Measurements from ENCODE around the gene SSBP3. TPM values are rescaled to one million over a fixed set of nuclear protein-coding genes. Genes with fewer than 3 reads are reported as not detected.

Gene SSBP3
- total and polyA plus RNA-seq, 9 of the 15 experiments (the other 6 are each of a cell fraction or from before 2014, with no cell fraction given): 8.7 to 108 (median 33.8) TPM

DNA sequence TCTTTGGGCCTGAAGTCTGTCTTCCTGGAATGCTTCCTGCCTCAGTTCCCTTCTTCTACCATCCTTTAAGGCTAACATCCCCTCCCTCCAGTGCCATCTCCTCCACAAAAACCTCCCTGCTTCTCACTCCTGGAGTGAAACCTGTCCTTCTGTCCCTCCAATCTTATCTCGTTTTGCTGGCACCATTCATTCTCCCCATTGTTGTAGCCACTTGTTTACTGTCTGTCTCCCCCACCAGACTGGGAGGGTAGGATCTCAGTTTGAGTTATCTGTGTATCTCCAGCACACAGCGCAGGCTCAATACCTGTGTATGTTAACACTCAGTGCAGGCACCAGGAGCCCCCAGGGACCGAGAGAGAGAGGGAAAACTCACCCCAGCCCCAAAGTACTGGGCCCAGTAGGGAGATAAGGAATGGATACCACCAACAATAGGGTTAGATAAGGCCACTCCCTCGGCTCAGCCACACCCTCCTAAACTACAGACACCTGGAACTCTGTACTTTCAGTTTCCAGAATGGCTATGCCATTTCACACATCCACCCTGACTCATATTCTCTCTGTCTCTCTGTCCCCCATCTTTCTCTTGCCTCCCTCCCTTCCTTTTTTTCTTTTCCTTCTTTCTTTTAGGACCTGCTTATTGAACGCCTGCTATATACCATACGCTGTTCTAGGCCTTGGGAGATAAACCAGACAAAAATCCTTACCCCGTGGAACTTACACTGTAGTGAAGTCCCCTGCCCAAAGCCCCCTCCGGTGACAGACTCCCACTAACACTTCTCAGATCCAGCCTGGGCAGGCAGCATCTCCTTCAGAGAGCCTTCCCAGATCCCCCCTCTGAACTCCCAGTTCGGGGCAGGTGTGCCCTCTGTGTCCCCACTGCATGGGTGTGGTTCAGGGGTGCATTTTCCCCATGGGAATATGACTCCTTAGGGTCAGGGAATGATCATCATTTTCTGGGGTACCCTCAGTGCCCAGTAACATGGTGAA lies 3.3 kb upstream of the SSBP3 start (continued):
- TF ChIP-seq, protein P1, sequence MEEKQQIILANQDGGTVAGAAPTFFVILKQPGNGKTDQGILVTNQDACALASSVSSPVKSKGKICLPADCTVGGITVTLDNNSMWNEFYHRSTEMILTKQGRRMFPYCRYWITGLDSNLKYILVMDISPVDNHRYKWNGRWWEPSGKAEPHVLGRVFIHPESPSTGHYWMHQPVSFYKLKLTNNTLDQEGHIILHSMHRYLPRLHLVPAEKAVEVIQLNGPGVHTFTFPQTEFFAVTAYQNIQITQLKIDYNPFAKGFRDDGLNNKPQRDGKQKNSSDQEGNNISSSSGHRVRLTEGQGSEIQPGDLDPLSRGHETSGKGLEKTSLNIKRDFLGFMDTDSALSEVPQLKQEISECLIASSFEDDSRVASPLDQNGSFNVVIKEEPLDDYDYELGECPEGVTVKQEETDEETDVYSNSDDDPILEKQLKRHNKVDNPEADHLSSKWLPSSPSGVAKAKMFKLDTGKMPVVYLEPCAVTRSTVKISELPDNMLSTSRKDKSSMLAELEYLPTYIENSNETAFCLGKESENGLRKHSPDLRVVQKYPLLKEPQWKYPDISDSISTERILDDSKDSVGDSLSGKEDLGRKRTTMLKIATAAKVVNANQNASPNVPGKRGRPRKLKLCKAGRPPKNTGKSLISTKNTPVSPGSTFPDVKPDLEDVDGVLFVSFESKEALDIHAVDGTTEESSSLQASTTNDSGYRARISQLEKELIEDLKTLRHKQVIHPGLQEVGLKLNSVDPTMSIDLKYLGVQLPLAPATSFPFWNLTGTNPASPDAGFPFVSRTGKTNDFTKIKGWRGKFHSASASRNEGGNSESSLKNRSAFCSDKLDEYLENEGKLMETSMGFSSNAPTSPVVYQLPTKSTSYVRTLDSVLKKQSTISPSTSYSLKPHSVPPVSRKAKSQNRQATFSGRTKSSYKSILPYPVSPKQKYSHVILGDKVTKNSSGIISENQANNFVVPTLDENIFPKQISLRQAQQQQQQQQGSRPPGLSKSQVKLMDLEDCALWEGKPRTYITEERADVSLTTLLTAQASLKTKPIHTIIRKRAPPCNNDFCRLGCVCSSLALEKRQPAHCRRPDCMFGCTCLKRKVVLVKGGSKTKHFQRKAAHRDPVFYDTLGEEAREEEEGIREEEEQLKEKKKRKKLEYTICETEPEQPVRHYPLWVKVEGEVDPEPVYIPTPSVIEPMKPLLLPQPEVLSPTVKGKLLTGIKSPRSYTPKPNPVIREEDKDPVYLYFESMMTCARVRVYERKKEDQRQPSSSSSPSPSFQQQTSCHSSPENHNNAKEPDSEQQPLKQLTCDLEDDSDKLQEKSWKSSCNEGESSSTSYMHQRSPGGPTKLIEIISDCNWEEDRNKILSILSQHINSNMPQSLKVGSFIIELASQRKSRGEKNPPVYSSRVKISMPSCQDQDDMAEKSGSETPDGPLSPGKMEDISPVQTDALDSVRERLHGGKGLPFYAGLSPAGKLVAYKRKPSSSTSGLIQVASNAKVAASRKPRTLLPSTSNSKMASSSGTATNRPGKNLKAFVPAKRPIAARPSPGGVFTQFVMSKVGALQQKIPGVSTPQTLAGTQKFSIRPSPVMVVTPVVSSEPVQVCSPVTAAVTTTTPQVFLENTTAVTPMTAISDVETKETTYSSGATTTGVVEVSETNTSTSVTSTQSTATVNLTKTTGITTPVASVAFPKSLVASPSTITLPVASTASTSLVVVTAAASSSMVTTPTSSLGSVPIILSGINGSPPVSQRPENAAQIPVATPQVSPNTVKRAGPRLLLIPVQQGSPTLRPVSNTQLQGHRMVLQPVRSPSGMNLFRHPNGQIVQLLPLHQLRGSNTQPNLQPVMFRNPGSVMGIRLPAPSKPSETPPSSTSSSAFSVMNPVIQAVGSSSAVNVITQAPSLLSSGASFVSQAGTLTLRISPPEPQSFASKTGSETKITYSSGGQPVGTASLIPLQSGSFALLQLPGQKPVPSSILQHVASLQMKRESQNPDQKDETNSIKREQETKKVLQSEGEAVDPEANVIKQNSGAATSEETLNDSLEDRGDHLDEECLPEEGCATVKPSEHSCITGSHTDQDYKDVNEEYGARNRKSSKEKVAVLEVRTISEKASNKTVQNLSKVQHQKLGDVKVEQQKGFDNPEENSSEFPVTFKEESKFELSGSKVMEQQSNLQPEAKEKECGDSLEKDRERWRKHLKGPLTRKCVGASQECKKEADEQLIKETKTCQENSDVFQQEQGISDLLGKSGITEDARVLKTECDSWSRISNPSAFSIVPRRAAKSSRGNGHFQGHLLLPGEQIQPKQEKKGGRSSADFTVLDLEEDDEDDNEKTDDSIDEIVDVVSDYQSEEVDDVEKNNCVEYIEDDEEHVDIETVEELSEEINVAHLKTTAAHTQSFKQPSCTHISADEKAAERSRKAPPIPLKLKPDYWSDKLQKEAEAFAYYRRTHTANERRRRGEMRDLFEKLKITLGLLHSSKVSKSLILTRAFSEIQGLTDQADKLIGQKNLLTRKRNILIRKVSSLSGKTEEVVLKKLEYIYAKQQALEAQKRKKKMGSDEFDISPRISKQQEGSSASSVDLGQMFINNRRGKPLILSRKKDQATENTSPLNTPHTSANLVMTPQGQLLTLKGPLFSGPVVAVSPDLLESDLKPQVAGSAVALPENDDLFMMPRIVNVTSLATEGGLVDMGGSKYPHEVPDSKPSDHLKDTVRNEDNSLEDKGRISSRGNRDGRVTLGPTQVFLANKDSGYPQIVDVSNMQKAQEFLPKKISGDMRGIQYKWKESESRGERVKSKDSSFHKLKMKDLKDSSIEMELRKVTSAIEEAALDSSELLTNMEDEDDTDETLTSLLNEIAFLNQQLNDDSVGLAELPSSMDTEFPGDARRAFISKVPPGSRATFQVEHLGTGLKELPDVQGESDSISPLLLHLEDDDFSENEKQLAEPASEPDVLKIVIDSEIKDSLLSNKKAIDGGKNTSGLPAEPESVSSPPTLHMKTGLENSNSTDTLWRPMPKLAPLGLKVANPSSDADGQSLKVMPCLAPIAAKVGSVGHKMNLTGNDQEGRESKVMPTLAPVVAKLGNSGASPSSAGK (IDR thresholded peaks at IDR 0.05): no peak
- TF ChIP-seq, protein P2, sequence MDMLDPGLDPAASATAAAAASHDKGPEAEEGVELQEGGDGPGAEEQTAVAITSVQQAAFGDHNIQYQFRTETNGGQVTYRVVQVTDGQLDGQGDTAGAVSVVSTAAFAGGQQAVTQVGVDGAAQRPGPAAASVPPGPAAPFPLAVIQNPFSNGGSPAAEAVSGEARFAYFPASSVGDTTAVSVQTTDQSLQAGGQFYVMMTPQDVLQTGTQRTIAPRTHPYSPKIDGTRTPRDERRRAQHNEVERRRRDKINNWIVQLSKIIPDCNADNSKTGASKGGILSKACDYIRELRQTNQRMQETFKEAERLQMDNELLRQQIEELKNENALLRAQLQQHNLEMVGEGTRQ (CRISPR knock-in tag; IDR thresholded peaks at IDR 0.05): no peak
- TF ChIP-seq ZFP1 (CRISPR knock-in tag; IDR thresholded peaks at IDR 0.05) (no peak), ZFP36 (IDR thresholded peaks at IDR 0.05; ENCODE audit: low read depth, low read length, partially characterized antibody) (no peak), ZNF830 (CRISPR knock-in tag; IDR thresholded peaks at IDR 0.05) (no peak), LCOR (CRISPR knock-in tag; IDR thresholded peaks at IDR 0.05) (no peak)
